ENCODE results near the gene EDC4. TPM values are rescaled to one million over a fixed set of nuclear protein-coding genes. Genes with fewer than 3 reads are reported as not detected.

Gene EDC4
- total and polyA plus RNA-seq, 12 donors, result 25.8 to 46.8 (median 31.3) TPM

GRCh38 chr16:67878232-67878631 is 5.4 kb downstream of the EDC4 start:
- Histone ChIP-seq H3K4me3 (no peak overlapping the region), H3K27me3 (no peaks in the 10 kb centered on the region), H3K27ac (no peak overlapping the region), H3K4me1 (peaks cover 29 to 67% (median 38%) of the 10 kb centered on the region in 9 donors), H3K36me3 (peaks cover 6 to 80% (median 67%) of the 10 kb centered on the region in 9 donors), H3K9me3 (no peaks in the 10 kb centered on the region)
- no peak for ATAC-seq
- DNase-seq, result no peak
- 90 to 91% methylated on average over 6 of the region's 6 CpGs for WGBS, 2 donors
- no peak for TF ChIP-seq CTCF (IDR thresholded peaks at IDR 0.05)
- intact Hi-C loops (cut with DNase I), result loop anchor here in 1 of 10 donors (5.0 kb wide), 1 partner anchor 36 kb away; the partner anchor contains the start of gene THAP11

GRCh38 chr16:67878846-67879245 is 6.0 kb downstream of the EDC4 start:
- intact Hi-C loops (cut with DNase I), result loop anchor here in 1 of 10 donors (5.0 kb wide), 1 partner anchor 37 kb away; the partner anchor contains the start of gene THAP11
- no peak for TF ChIP-seq CTCF (IDR thresholded peaks at IDR 0.05)
- Histone ChIP-seq H3K9me3 (no peaks in the 10 kb centered on the region), H3K4me3 (no peak overlapping the region), H3K27me3 (no peaks in the 10 kb centered on the region), H3K4me1 (peaks cover 28 to 67% (median 40%) of the 10 kb centered on the region in 9 donors), H3K27ac (no peak overlapping the region), H3K36me3 (peaks cover 6 to 86% (median 73%) of the 10 kb centered on the region in 9 donors)
- ATAC-seq (no peak), DNase-seq (no peak)
- 95 to 99% methylated on average over 9 of the region's 9 CpGs for WGBS, 2 donors

GRCh38 chr16:67879462-67879861 is 6.6 kb downstream of the EDC4 start:
- H3K27ac ChIP-seq, result no peak overlapping the region
- 94% methylated on average over 12 of the region's 12 CpGs for WGBS, 2 donors
- intact Hi-C loops (cut with DNase I), result loop anchor here in 1 of 10 donors (5.0 kb wide), 1 partner anchor 37 kb away; the partner anchor contains the start of gene THAP11
- no peak for TF ChIP-seq CTCF (IDR thresholded peaks at IDR 0.05)
- H3K9me3 ChIP-seq, result no peaks in the 10 kb centered on the region
- no peak for DNase-seq
- H3K4me3 ChIP-seq, result no peak overlapping the region
- no peak for ATAC-seq
- H3K4me1 ChIP-seq, result peaks cover 28 to 67% (median 39%) of the 10 kb centered on the region in 9 donors
- no peaks in the 10 kb centered on the region for H3K27me3 ChIP-seq
- peaks cover 6 to 92% (median 73%) of the 10 kb centered on the region in 9 donors for H3K36me3 ChIP-seq

GRCh38 chr16:67879936-67880335 is 7.1 kb downstream of the EDC4 start:
- no peak for ATAC-seq
- peaks cover 24 to 67% (median 36%) of the 10 kb centered on the region in 9 donors for H3K4me1 ChIP-seq
- H3K27ac ChIP-seq, result peak overlapping the region in 3 of 10 donors; percentile 62 to 89 (median 80)
- H3K36me3 ChIP-seq, result peaks cover 6 to 96% (median 73%) of the 10 kb centered on the region in 9 donors
- no peak overlapping the region for H3K4me3 ChIP-seq
- 83% methylated on average over 5 of the region's 5 CpGs for WGBS, 2 donors
- intact Hi-C loops (cut with DNase I), result loop anchor here in 9 of 10 donors (5.0 kb wide), 5 partner anchors 37 to 162 kb away; partner anchors contain the start of genes DDX28 (in 1 of the 9), DUS2 (in 1 of the 9) and THAP11 (in 1 of the 9)
- no peak for TF ChIP-seq CTCF (IDR thresholded peaks at IDR 0.05)
- no peaks in the 10 kb centered on the region for H3K9me3 ChIP-seq
- no peak for DNase-seq
- H3K27me3 ChIP-seq, result no peaks in the 10 kb centered on the region

All from heart right ventricle (tissue), 16 donors.